ENCODE data around the gene ZNF107.
"Not testable (repeated sequence)": the region's sequence is repeated elsewhere in the genome, so short reads cannot be mapped to it uniquely, and the experiment has no call there.

Gene ZNF107

GRCh38 chr7:64733550-64734240 is 67.8 kb downstream of the ZNF107 start:
- DNase-seq (ENCODE audit: low spot score) = no peak

DNA sequence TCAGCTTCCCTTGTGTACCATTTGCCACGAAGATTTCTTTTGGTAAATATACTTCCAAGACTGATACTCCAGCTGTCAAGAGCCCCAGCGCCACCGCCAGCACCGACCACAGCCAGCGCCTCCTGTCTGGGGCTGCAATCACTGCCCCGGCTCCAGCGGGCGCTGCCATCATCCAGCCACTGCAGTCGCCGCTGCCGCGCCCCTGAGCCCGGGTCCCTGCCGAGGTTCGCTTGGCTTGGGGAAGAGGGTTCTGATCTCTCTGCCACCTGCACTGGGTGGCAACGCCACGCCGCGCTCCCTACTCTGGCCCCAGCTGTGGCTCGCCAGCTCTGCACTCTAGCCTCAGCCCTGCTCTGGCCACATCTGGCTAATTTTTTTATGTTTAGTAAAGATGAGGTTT is 70.6 kb downstream of the ZNF107 start:
- no peak for DNase-seq (ENCODE audit: low spot score)

GRCh38 chr7:64738403-64738802 is 72.5 kb downstream of the ZNF107 start:
- not testable (repeated sequence) for DNase-seq (ENCODE audit: low spot score)

- not testable (repeated sequence) for DNase-seq (ENCODE audit: low spot score)
Observed at GRCh38 chr7:64738953-64739352, 73.0 kb downstream of the ZNF107 start.

GRCh38 chr7:64744680-64745079 is 78.7 kb downstream of the ZNF107 start:
- DNase-seq (ENCODE audit: low spot score) = no peak

- DNase-seq (ENCODE audit: low spot score) = no peak
Observed at GRCh38 chr7:64747802-64748201, 81.9 kb downstream of the ZNF107 start.

- DNase-seq (ENCODE audit: low spot score) = no peak
Observed at GRCh38 chr7:64753032-64753431, 87.1 kb downstream of the ZNF107 start.

- DNase-seq (ENCODE audit: low spot score) = no peak
Observed at GRCh38 chr7:64755865-64756264, 89.9 kb downstream of the ZNF107 start.

DNA sequence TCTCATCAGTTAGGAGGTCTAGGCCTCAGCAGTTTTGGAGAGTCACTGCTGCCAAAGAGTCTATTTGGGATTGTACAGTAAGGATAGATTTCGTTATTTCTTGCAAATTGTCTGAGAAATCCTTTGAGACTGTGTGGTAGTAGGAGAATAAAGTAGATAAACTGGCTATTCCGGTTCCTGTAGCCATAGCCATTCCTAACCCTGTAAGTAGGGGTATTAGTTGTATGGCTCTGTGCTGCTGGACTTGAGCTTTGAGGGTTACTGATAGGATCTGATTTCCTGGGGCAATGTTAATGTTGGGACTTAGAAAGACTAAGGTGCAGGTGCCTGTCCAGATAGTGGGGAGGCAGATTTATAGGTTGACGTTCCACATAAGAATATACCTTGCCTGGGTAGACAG is 92.2 kb downstream of the ZNF107 start:
- no peak for DNase-seq (ENCODE audit: low spot score)

Small RNA genes within 50 kb of the gene (small RNA-seq; reads per million reads assigned to genes)
- 0 reads per million in 2 experiments for gene MIR6839
